ENCODE measurements around the gene TOGARAM1.

TOGARAM1 gene

DNA sequence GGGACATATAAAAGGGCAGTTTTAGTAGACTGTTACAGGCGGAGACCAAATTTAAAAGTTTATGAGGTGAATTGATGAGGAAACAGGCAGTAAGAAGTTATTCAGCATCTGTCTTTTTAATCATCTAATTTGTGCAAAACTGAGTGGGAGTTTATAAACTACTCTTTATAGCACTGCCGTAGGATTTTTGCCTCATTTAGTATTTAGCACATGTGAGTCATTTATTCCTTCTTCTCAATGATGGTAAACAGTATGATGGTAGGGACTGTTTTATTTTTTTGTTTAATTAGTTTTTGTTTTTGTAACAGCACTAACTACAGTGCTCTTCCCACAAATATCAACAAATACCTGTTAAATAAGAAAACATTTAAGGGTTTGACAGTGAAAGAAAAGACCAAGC, 20.6 kb downstream of the TOGARAM1 start:
- DNase-seq (ENCODE audit: low read depth) = no peak
- H3K4me3 ChIP-seq (ENCODE audit: control insufficient read depth, low read depth, low read length) = no peak overlapping the region
- TF ChIP-seq, protein P1, sequence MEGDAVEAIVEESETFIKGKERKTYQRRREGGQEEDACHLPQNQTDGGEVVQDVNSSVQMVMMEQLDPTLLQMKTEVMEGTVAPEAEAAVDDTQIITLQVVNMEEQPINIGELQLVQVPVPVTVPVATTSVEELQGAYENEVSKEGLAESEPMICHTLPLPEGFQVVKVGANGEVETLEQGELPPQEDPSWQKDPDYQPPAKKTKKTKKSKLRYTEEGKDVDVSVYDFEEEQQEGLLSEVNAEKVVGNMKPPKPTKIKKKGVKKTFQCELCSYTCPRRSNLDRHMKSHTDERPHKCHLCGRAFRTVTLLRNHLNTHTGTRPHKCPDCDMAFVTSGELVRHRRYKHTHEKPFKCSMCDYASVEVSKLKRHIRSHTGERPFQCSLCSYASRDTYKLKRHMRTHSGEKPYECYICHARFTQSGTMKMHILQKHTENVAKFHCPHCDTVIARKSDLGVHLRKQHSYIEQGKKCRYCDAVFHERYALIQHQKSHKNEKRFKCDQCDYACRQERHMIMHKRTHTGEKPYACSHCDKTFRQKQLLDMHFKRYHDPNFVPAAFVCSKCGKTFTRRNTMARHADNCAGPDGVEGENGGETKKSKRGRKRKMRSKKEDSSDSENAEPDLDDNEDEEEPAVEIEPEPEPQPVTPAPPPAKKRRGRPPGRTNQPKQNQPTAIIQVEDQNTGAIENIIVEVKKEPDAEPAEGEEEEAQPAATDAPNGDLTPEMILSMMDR (conservative IDR thresholded peaks at IDR 0.05; ENCODE audit: control insufficient read depth, insufficient read depth, low read depth, low read length) = no peak

DNA sequence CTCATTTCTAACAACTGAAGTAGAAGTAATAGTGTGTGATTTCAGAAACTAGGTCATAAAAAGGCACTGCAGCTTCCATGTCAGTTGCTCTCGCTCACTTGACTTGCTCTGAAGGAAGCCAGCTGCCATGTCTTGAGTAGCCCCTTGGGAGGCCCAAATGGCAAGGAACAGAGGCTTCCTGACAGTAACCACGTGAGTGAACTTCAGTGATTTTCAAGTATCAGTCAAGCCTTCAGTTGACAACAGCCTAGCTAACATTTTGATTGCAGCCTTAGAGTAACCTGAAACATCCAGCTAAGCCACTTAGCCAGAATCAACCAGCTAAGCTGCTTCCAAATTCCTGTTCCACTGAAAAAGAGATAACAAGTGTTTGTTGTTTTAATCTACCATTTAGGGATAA, 26.7 kb downstream of the TOGARAM1 start:
- H3K4me3 ChIP-seq (ENCODE audit: control insufficient read depth, low read depth, low read length) = no peak overlapping the region
- TF ChIP-seq, protein P1 (conservative IDR thresholded peaks at IDR 0.05; ENCODE audit: control insufficient read depth, insufficient read depth, low read depth, low read length) = no peak
- no peak for DNase-seq (ENCODE audit: low read depth)

DNA sequence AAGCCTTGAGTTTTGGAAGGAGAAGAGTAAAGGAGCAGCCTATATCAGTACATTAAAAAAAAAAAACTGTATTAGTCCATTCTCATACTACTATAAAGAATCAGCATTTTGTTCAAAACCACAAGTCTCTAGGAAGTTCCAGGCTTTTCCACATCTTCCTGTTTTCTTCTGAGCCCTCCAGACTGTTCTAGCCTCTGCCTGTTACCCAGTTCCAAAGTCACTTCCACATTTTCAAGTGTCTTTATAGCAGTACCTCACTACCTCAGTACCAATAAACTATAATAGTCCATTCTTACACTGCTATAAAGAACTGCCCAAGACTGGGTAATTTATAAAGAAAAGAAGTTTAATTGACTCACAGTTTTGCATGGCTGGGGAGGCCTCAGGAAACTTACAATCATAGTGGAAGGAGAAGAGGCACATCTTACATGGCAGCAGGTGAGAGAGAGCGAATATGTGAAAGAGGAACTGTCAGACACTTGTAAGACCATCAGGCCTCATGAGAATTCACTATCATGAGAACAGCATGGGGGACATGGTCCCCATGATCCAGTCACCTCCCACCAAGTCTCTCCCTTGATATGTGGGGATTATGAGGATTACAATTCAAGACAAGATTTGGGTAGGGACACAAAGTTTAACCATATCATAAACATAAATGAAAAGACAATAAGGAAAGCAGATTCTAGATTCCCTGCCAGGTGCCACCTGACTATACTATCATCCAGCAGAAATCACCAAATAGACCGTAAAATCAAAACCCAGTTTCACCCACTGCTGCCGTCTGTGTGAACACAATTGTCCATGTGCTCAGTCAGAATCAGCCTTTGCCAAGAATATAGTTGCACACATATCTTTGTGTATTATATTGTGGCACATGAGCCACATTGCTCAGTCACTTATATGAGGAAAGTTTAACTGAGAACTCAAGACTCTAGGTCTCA, 27.8 kb downstream of the TOGARAM1 start:
- TF ChIP-seq, protein P1 (conservative IDR thresholded peaks at IDR 0.05; ENCODE audit: control insufficient read depth, insufficient read depth, low read depth, low read length) = no peak
- H3K4me3 ChIP-seq (ENCODE audit: control insufficient read depth, low read depth, low read length) = no peak overlapping the region
- DNase-seq (ENCODE audit: low read depth) = no peak

DNA sequence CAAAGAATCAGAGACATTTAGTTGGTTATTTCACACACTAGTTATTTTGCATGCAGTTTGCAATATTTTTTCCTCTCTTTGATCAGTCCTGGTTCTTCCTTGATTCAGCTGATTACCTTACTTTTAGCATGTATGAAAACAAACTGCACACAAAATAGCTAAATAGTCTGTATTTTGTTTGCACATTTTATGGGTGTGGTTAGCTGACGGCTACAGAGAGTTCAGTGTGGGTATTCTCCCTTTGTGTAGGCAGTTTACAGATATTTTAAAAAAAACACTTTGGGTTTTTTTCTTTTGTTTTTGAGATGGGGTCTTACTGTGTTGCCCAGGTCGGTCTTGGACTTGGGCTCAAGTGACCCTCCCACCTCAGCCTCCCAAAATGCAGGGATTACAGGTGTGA, 28.5 kb downstream of the TOGARAM1 start:
- no peak overlapping the region for H3K4me3 ChIP-seq (ENCODE audit: control insufficient read depth, low read depth, low read length)
- TF ChIP-seq, protein P1 (conservative IDR thresholded peaks at IDR 0.05; ENCODE audit: control insufficient read depth, insufficient read depth, low read depth, low read length) = no peak
- DNase-seq (ENCODE audit: low read depth) = no peak

DNA sequence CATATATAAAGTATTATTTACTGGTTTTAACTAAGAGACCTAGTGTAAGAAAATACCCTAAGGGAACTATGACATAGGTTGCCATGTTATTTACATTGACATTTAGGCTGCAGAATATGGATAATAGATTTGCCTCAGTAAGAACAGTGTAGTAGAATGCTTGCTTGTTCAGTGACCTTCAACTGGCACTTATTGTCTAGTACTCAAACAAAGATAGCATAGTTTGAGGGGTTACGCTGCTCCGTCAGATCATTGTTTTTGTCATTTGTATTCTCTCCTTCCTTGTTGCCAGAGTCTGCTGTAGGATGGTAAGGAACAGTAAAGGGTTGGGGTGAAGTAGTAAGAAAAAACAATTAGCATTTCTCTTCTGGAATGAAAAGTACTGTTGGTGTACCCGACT, 33.2 kb downstream of the TOGARAM1 start:
- H3K4me3 ChIP-seq (ENCODE audit: control insufficient read depth, low read depth, low read length) = no peak overlapping the region
- no peak for DNase-seq (ENCODE audit: low read depth)
- TF ChIP-seq, protein P1 (conservative IDR thresholded peaks at IDR 0.05; ENCODE audit: control insufficient read depth, insufficient read depth, low read depth, low read length) = no peak

DNA sequence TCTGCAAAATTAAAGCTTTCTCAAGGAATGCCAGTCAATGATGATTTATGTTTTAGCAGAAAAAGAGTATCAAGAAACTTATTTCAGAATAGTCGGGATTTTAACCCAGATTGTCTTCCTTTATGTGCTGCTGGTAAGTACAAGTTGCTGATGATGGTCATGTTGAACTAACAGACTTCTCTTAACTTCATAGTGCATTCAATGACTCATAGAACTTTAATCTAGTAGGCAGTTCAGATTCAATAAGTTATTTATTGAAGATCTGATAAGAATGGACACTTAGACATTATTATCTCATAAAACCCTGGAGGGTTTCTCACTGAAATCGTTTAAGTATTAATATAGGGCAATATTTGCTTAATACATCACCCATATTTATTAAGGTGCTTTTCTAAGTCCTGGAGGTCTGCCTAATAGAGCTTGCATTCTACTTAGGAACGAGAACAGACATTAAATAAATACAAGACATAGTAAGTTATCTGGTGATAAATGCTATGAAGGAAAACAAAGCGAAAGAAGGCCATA, 33.8 kb downstream of the TOGARAM1 start:
- DNase-seq (ENCODE audit: low read depth) = no peak
- TF ChIP-seq, protein P1 (conservative IDR thresholded peaks at IDR 0.05; ENCODE audit: control insufficient read depth, insufficient read depth, low read depth, low read length) = no peak
- H3K4me3 ChIP-seq (ENCODE audit: control insufficient read depth, low read depth, low read length) = no peak overlapping the region
